Heart right ventricle (tissue), 16 donors: Measurements from ENCODE around the gene TTC1. TPM values are rescaled to one million over a fixed set of nuclear protein-coding genes. Genes with fewer than 3 reads are reported as not detected.

ENCODE experiments used
- ATAC-seq, 8 donors: fragments of 200-7000 bp; cut with Tn5 transposase; one replicate each; pipeline ENCODE4 v1.9.1; 2020; ENCODE audit warnings: mild to moderate bottlenecking in 8 of 8, moderate library complexity in 8 of 8, moderate number of reproducible peaks in 1 of 8
- DNase-seq, 2 donors: peaks; one replicate each; pipeline ENCODE4 v3.0.0-alpha.2; 2020
- H3K27ac ChIP-seq, 10 donors: fragments of 200-600 bp; sonication (generic) in 2 of 10; one replicate each; pipeline versions ENCODE4 v1.5.0 to v1.8.0; 2020 to 2022; ENCODE audit warnings: mild to moderate bottlenecking in 3 of 10
- H3K27me3 ChIP-seq, 7 donors: fragments of 200-600 bp; one replicate each; pipeline ENCODE4 v1.8.0; 2021 to 2022; ENCODE audit warnings: mild to moderate bottlenecking in 2 of 7
- H3K36me3 ChIP-seq, 9 donors: fragments of 200-600 bp; sonication (generic) in 1 of 9; one replicate each; pipeline versions ENCODE4 v1.5.0 to v1.8.0; 2020 to 2022; ENCODE audit warnings: mild to moderate bottlenecking in 2 of 9
- H3K4me1 ChIP-seq, 9 donors: fragments of 200-600 bp; sonication (generic) in 1 of 9; one replicate each; pipeline versions ENCODE4 v1.5.0 to v1.8.0; 2020 to 2022; ENCODE audit warnings: mild to moderate bottlenecking in 4 of 9
- H3K4me3 ChIP-seq, 10 donors: fragments of 200-600 bp; sonication (generic) in 2 of 10; one replicate each; pipeline versions ENCODE4 v1.5.0 to v1.8.0; 2020 to 2022; ENCODE audit warnings: mild to moderate bottlenecking in 7 of 10, moderate library complexity in 2 of 10
- H3K9me3 ChIP-seq, 11 donors: fragments of 200-600 bp in 10 of 11; sonication (generic) in 2 of 11; one replicate each; pipeline versions ENCODE4 v1.5.0 to v1.8.0; 2013 to 2022; ENCODE audit warnings: mild to moderate bottlenecking in 2 of 11, control low read depth in 1 of 11, moderate library complexity in 1 of 11
- CTCF ChIP-seq, 9 donors: fragments of 200-600 bp; sonication (generic) in 2 of 9; IDR thresholded peaks; one replicate each; pipeline versions ENCODE4 v1.5.0 to v1.8.0; 2021 to 2022; ENCODE audit warnings: antibody characterized with exemption in 9 of 9, mild to moderate bottlenecking in 5 of 9, moderate library complexity in 1 of 9
- WGBS, 2 donors: extraction: QIAGEN DNeasy Blood & Tissue Kit; methylation state at CpG; one replicate each; pipeline ENCODE4 v1.1.7; 2013; ENCODE audit warnings: inconsistent platforms in 1 of 2; 5-methylcytosine and 5-hydroxymethylcytosine counted together
- intact Hi-C, 10 donors: fragments of 100-400 bp; cut with DNase I; formaldehyde crosslinking; loops; one replicate each; pipeline versions ENCODE4 v1.11.1 to v1.14.2; 2022
- polyA plus RNA-seq, 2 donors: library from polyadenylated mRNA; stranded (reverse); fragments of 200-250 nt; gene quantifications; one replicate each; pipeline ENCODE4 v1.2.3, GENCODE V29; 2013
- total RNA-seq, 10 donors: library from RNA; stranded (reverse); fragmentation: NEBNext Ultra II Directional in 3 of 10; extraction: Animal tissue kit (Norgen Biotek cat#: 25700) in 3 of 10; gene quantifications; one replicate each; pipeline versions ENCODE4 v1.2.1 to v1.2.4, GENCODE V29; 2021 to 2023
- donor health status: Arrhythmogenic right ventricular cardiomyopathy.
- donor health status: ischemic (EF 13 %, LVEDD 7.1; RV severe dilation, severe dysfunction).
- donor health status: healthy with polysubstance abuse.
- donor health status: DM: no; HTN: yes; CAD: no.
- donor health status: DM: no; HTN: no; CAD: no.
- donor health status: ischemic (EF 25% LVEDD 6.9; RV normal size, moderate dysfunction).
- donor health status: ischemic (EF 25% LVEDD 5.7; RV mildly dilated, moderate dysfunction).
- donor health status: healthy.
- donor health status: DM: yes; HTN: yes; CAD: no.
- donor health status: Ischemic cardiomyopathy.
- donor health status: ischemic (EF 35%, LVEDD 5.7; RV mildly dilated, moderate dysfunction).
- donor health status: nonischemic (EF 11% LVEDD 7.7; RV severe dilation, severe dysfunction).
- donor health status: DM: yes; HTN: yes; CAD: no.
- donor health status: PGD.
- donor health status: ischemic (EF 29% LVEDD 5.4; RV normal size, mild dysfunction).
- donor health status: nonischemic (EF 23%, LVEDD 6.1; RV moderate dilation, normal function).

TTC1 gene
- total and polyA plus RNA-seq, 12 donors: 52.0 to 125 (median 82.3) TPM

DNA sequence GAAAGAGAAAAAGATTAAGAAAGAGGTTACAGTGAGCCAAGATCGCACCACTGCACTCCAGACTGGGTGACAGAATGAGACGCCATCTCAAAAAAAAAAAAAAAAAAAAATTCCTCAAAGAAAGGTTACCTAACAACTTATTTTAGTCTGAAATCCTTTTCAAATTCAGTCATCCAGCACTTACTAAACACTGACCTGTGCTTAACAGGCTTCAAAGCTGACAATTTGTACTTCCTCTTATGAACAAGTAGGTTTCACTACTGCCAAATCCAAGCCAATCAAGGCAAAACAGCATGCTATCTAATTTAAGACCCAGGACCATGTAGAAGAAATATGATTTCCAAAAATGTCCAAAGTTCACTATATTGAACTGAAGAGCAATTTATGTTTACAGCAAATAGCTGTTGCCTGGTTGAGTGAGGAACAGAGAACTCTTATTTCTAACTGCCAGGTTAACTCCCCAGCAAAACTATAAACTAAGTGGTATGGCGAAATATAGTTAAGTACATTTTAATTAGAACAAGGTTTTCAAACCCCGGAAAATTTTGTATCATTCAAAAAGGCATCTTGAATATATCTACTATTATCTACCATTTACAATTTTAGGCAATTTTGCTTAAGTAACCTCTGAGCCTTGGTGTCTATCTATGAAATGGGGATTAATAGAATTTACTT is 96.9 kb downstream of the TTC1 start:
- DNase-seq (no peak), ATAC-seq (no peak)
- intact Hi-C loops: loop anchor here in 1 of 10 donors (10.0 kb wide), 1 partner anchor 279 kb away; no protein-coding TSS in a partner anchor
- peaks cover 0 to 36% (median 16%) of the 10 kb centered on the region in 9 donors for H3K4me1 ChIP-seq
- H3K9me3 ChIP-seq: no peaks in the 10 kb centered on the region
- H3K36me3 ChIP-seq: peaks cover 0 to 55% (median under 1%) of the 10 kb centered on the region in 9 donors
- H3K27ac ChIP-seq: no peak overlapping the region
- WGBS, 2 donors: 89 to 93% methylated on average over 4 of the region's 4 CpGs
- H3K27me3 ChIP-seq: no peaks in the 10 kb centered on the region
- H3K4me3 ChIP-seq: no peak overlapping the region
- no peak for TF ChIP-seq CTCF (IDR thresholded peaks at IDR 0.05)

DNA sequence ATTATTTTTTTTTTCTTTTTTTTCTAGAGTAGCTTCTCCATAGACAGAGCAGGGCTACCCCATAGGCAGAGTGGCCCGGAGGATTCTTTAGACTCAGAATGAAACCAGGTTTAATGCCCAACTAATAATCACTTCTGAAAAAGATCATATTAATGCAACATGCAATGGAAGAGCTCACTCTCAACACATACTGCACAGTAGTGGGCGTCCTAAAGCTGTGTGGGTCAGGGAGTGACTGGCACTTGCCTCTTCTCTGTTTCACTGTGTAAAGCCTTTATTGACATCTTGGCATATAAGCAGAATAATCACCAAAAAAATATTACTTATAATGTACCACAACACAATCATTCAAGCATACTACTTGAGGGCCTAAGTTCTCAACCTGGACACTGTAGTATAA is 99.2 kb downstream of the TTC1 start:
- no peak overlapping the region for H3K4me3 ChIP-seq
- H3K27ac ChIP-seq: no peak overlapping the region
- intact Hi-C loops: loop anchor here in 1 of 10 donors (10.0 kb wide), 1 partner anchor 277 kb away; no protein-coding TSS in a partner anchor
- DNase-seq (no peak), ATAC-seq (no peak)
- 95 to 97% methylated on average over 2 of the region's 2 CpGs for WGBS, 2 donors
- H3K27me3 ChIP-seq: no peaks in the 10 kb centered on the region
- TF ChIP-seq CTCF (IDR thresholded peaks at IDR 0.05): no peak
- H3K9me3 ChIP-seq: no peaks in the 10 kb centered on the region
- peaks cover 0 to 17% (median 7%) of the 10 kb centered on the region in 9 donors for H3K4me1 ChIP-seq
- H3K36me3 ChIP-seq: peaks cover 0 to 69% (median 14%) of the 10 kb centered on the region in 9 donors

Other genes starting within 250 kb of the TTC1 start
- gene ADRA1B, start 92.7 kb upstream of the TTC1 start, total RNA-seq: 1 to 10 TPM in 9 of 10 donors, under 1 TPM in 1; 0.77 to 4.1 (median 1.8) TPM
- 1 to 10 TPM in 1 of 2 donors, under 1 TPM in 1; 0.44 to 2.5 TPM for gene ADRA1B, start 92.7 kb upstream of the TTC1 start, polyA plus RNA-seq
- gene PWWP2A, start 110.3 kb downstream of the TTC1 start, total RNA-seq: 10 to 100 TPM in 9 of 10 donors, 1 to 10 TPM in 1; 8.2 to 14.7 (median 12.4) TPM
- gene PWWP2A, start 110.3 kb downstream of the TTC1 start, polyA plus RNA-seq: 1 to 10 TPM; 4.5 to 9.8 TPM
- gene FABP6, start 220.4 kb downstream of the TTC1 start, total RNA-seq: 1 to 10 TPM in 9 of 10 donors, under 1 TPM in 1; 0.88 to 5.2 (median 1.4) TPM
- 1 to 10 TPM in 1 of 2 donors, under 1 TPM in 1; 0.13 to 5.9 TPM for gene FABP6, start 220.4 kb downstream of the TTC1 start, polyA plus RNA-seq